ENCODE results near the gene PDSS2. TPM values are rescaled to one million over a fixed set of nuclear protein-coding genes. Genes with fewer than 3 reads are reported as not detected.

Gene PDSS2
- total RNA-seq, 1 donor from 2014 or later = 19.3 TPM

DNA sequence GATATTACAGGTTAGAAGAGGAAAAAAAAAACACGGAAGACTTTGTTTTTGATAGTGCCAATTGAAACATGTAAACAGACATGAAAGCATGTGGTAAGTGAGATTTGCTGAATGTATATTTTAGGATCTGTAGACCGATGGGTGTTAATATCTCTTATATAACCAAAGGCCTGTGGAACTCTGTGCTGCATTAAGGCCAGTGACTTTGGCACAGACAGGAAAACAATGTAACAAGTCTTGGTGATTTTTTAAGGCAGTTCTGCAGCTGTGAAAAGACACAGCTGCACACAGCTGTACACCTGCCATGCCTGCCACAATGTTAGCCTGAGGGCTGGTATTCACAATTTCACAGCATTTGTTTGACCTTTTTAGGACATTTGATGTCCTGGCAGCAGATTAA, 36.6 kb upstream of the PDSS2 start:
- intact Hi-C loops (cut with micrococcal nuclease) = loop anchor here (2.0 kb wide), 1 partner anchor 55 kb away; no protein-coding TSS in a partner anchor
- DNase-seq (no peak), ATAC-seq (ENCODE audit: low read depth) (no peak)
- Mint-ChIP-seq H3K36me3 (ENCODE audit: low read depth) (no peaks in the 10 kb centered on the region), H3K9me3 (no peaks in the 10 kb centered on the region), H3K4me1 (peaks cover 7% of the 10 kb centered on the region), H3K27me3 (peaks cover 1% of the 10 kb centered on the region), H3K27ac (no peak overlapping the region), H3K4me3 (no peak overlapping the region)
- POLR2A ChIA-PET = interaction anchor here (1.8 kb wide), 1 partner anchor 36 kb away, joined by 4 read pairs; no protein-coding TSS in a partner anchor
- CTCF ChIA-PET = no interaction called here
- TF ChIP-seq, protein P1, sequence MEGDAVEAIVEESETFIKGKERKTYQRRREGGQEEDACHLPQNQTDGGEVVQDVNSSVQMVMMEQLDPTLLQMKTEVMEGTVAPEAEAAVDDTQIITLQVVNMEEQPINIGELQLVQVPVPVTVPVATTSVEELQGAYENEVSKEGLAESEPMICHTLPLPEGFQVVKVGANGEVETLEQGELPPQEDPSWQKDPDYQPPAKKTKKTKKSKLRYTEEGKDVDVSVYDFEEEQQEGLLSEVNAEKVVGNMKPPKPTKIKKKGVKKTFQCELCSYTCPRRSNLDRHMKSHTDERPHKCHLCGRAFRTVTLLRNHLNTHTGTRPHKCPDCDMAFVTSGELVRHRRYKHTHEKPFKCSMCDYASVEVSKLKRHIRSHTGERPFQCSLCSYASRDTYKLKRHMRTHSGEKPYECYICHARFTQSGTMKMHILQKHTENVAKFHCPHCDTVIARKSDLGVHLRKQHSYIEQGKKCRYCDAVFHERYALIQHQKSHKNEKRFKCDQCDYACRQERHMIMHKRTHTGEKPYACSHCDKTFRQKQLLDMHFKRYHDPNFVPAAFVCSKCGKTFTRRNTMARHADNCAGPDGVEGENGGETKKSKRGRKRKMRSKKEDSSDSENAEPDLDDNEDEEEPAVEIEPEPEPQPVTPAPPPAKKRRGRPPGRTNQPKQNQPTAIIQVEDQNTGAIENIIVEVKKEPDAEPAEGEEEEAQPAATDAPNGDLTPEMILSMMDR (IDR thresholded peaks at IDR 0.05) = no peak

GRCh38 chr6:107495196-107495643, 35.9 kb upstream of the PDSS2 start:
- ChIA-PET CTCF (no interaction called here), POLR2A (interaction anchor here (1.8 kb wide), 1 partner anchor 35 kb away, joined by 4 read pairs; no protein-coding TSS in a partner anchor)
- TF ChIP-seq, protein P1 (IDR thresholded peaks at IDR 0.05) = no peak
- no peaks in the 10 kb centered on the region for H3K9me3 Mint-ChIP-seq
- H3K4me1 Mint-ChIP-seq = peaks cover 10% of the 10 kb centered on the region
- no peak overlapping the region for H3K27ac Mint-ChIP-seq
- ATAC-seq (ENCODE audit: low read depth) (no peak), DNase-seq (no peak)
- H3K27me3 Mint-ChIP-seq = peaks cover 1% of the 10 kb centered on the region
- peaks cover 3% of the 10 kb centered on the region for H3K36me3 Mint-ChIP-seq (ENCODE audit: low read depth)
- intact Hi-C loops (cut with micrococcal nuclease) = no loop called here
- no peak overlapping the region for H3K4me3 Mint-ChIP-seq

GRCh38 chr6:107493158-107494057, 34.0 kb upstream of the PDSS2 start:
- ChIA-PET CTCF (interaction anchor here (0.7 to 0.8 kb wide), 2 partner anchors 34 to 163 kb away, joined by 3 read pairs; partner anchors contain the start of gene PDSS2), POLR2A (interaction anchor here (0.6 to 0.7 kb wide), 2 partner anchors 34 kb away, joined by 3 read pairs; partner anchors contain the start of gene PDSS2)
- TF ChIP-seq, protein P1 (IDR thresholded peaks at IDR 0.05) = no peak
- DNase-seq = no peak
- intact Hi-C loops (cut with micrococcal nuclease) = no loop called here
- no peak overlapping the region for H3K27ac Mint-ChIP-seq
- peaks cover 10% of the 10 kb centered on the region for H3K27me3 Mint-ChIP-seq
- H3K4me3 Mint-ChIP-seq = no peak overlapping the region
- H3K4me1 Mint-ChIP-seq = peaks cover 18% of the 10 kb centered on the region
- no peak for ATAC-seq (ENCODE audit: low read depth)
- peaks cover 6% of the 10 kb centered on the region for H3K36me3 Mint-ChIP-seq (ENCODE audit: low read depth)
- H3K9me3 Mint-ChIP-seq = no peaks in the 10 kb centered on the region

GRCh38 chr6:107491760-107492660, 32.6 kb upstream of the PDSS2 start:
- intact Hi-C loops (cut with micrococcal nuclease) = no loop called here
- H3K4me3 Mint-ChIP-seq = peak overlapping the region; percentile 90
- ChIA-PET POLR2A (interaction anchor here (0.6 to 4.9 kb wide), 2 partner anchors 33 kb away, joined by 3 to 39 read pairs; partner anchors contain the start of gene PDSS2), CTCF (no interaction called here)
- H3K9me3 Mint-ChIP-seq = no peaks in the 10 kb centered on the region
- H3K4me1 Mint-ChIP-seq = peaks cover 26% of the 10 kb centered on the region
- peaks cover 6% of the 10 kb centered on the region for H3K36me3 Mint-ChIP-seq (ENCODE audit: low read depth)
- DNase-seq (no peak), ATAC-seq (ENCODE audit: low read depth) (no peak)
- TF ChIP-seq, protein P1 (IDR thresholded peaks at IDR 0.05) = no peak
- no peak overlapping the region for H3K27ac Mint-ChIP-seq
- peaks cover 20% of the 10 kb centered on the region for H3K27me3 Mint-ChIP-seq

All from activated B cell treated with CpG ODN at 0.5 μM for 24 hours (primary cell).